K562 (cell line): ENCODE results near the gene RUVBL1. TPM values are rescaled to one million over a fixed set of nuclear protein-coding genes. Genes with fewer than 3 reads are reported as not detected.

Experiments
- CSDE1 ChIP-seq, 2 experiments: fragments of 450-650 bp; IDR thresholded peaks; 2 replicates each; pipeline ENCODE4 v1.6.1; 2016; ENCODE audit warnings: mild to moderate bottlenecking in 1 of 2
- E2F1 ChIP-seq: sonication (generic); formaldehyde crosslinking; IDR thresholded peaks from 2 replicates; pipeline ENCODE4 v1.8.1; 2023; ENCODE audit warnings: mild to moderate bottlenecking, missing genetic modification reagents, moderate library complexity
- E2F3 ChIP-seq: fragments of 250-450 bp; sonication (Bioruptor Pico); IDR thresholded peaks from 2 replicates; pipeline ENCODE4 v1.4.0; 2020; ENCODE audit warnings: mild to moderate bottlenecking
- FOSL1 ChIP-seq: fragments of 200-800 bp; sonication (Bioruptor generic); conservative IDR thresholded peaks from 2 replicates; pipeline ENCODE4 v1.6.1; 2016; ENCODE audit warnings: missing genetic modification characterization, missing compliant biosample characterization
- HDGF ChIP-seq: fragments of 450-650 bp; IDR thresholded peaks from 2 replicates; pipeline ENCODE4 v1.6.1; 2016
- KAT7 ChIP-seq: sonication (generic); formaldehyde crosslinking; IDR thresholded peaks from 2 replicates; pipeline ENCODE4 v1.8.0; 2022; ENCODE audit warnings: missing genetic modification reagents, mild to moderate bottlenecking, borderline replicate concordance
- MCM5 ChIP-seq: fragments of 450-650 bp; IDR thresholded peaks from 2 replicates; pipeline ENCODE4 v1.6.1; 2016; ENCODE audit warnings: low read depth
- MLX ChIP-seq, 2 experiments: fragments of 450-650 bp in 1 of 2; sonication (generic) in 1 of 2; formaldehyde crosslinking; conservative IDR thresholded peaks; 2 replicates each; pipeline versions ENCODE4 v1.4.0 to v1.8.1; 2020 to 2022; ENCODE audit warnings: mild to moderate bottlenecking in 1 of 2, missing genetic modification reagents in 1 of 2
- MTA2 ChIP-seq: fragments of 450-650 bp; IDR thresholded peaks from 2 replicates; pipeline ENCODE4 v1.6.1; 2016; ENCODE audit warnings: low read depth
- NONO ChIP-seq, 2 experiments: fragments of 200-400 bp in 1 of 2; fragments of 450-650 bp in 1 of 2; formaldehyde crosslinking in 1 of 2; IDR thresholded peaks; 2 replicates each; pipeline ENCODE4 v1.6.1; 2017; ENCODE audit warnings: low read depth in 2 of 2, mild to moderate bottlenecking in 2 of 2, moderate library complexity in 2 of 2, low read length in 1 of 2
- POLR2H ChIP-seq: IDR thresholded peaks from 2 replicates; pipeline ENCODE4 v1.6.1; 2016; ENCODE audit warnings: missing genetic modification characterization, low read depth, mild to moderate bottlenecking, control low read depth, missing compliant biosample characterization, moderate library complexity
- RFX5 ChIP-seq: IDR thresholded peaks from 2 replicates; pipeline ENCODE4 v1.6.1; 2011; ENCODE audit warnings: low read depth, mild to moderate bottlenecking, improper control_type of control experiment, low read length
- SIN3B ChIP-seq: fragments of 450-650 bp; IDR thresholded peaks from 2 replicates; pipeline ENCODE4 v1.6.1; 2017; ENCODE audit warnings: low read depth, mild to moderate bottlenecking, moderate library complexity
- SUPT5H ChIP-seq: fragments of 450-650 bp; IDR thresholded peaks from 2 replicates; pipeline ENCODE4 v1.6.1; 2016
- ZNF12 ChIP-seq: sonication (generic); formaldehyde crosslinking; IDR thresholded peaks from 2 replicates; pipeline ENCODE4 v1.4.0; 2020; ENCODE audit warnings: mild to moderate bottlenecking, missing genetic modification reagents
- ZNF23 ChIP-seq: fragments of 250-450 bp; sonication (Bioruptor Pico); IDR thresholded peaks from 2 replicates; pipeline ENCODE4 v1.4.0; 2020; ENCODE audit warnings: mild to moderate bottlenecking
- ZNF277 ChIP-seq: fragments of 250-450 bp; sonication (Bioruptor Pico); IDR thresholded peaks from 2 replicates; pipeline ENCODE4 v1.8.0; 2022; ENCODE audit warnings: inconsistent platforms, mild to moderate bottlenecking, moderate library complexity, borderline replicate concordance
- ZNF316 ChIP-seq: fragments of 450-650 bp; IDR thresholded peaks from 2 replicates; pipeline ENCODE4 v1.6.1; 2016
- ZNF609 ChIP-seq: sonication (generic); formaldehyde crosslinking; IDR thresholded peaks from 2 replicates; pipeline ENCODE4 v1.8.1; 2023; ENCODE audit warnings: missing genetic modification reagents, mild to moderate bottlenecking, borderline replicate concordance
- polyA plus RNA-seq, 8 experiments: library from polyadenylated mRNA; depleted of rRNA in 4 of 8; stranded (reverse) in 5 of 8; unstranded in 3 of 8; fragments of >200 nt; fragmentation: Nextera tagmentation in 2 of 8; fragmentation: Illumina TruSeq in 1 of 8; extraction: Ambion mirVana in 2 of 8; extraction: Trizol in 1 of 8; gene quantifications; 2 replicates each; pipeline versions ENCODE4 v1.2.1 to v1.2.3, GENCODE V29; 2011 to 2014; ENCODE audit warnings: inconsistent platforms in 1 of 8, missing spikeins in 1 of 8
- total RNA-seq, 7 experiments: library from RNA; depleted of rRNA in 6 of 7; stranded (reverse); fragments of >200 nt in 6 of 7; fragmentation: Illumina TruSeq in 2 of 7; extraction: Trizol in 2 of 7; gene quantifications; 2 replicates each; pipeline versions ENCODE4 v1.2.1 to v1.2.3, GENCODE V29; 2011 to 2021; ENCODE audit warnings: low replicate concordance in 1 of 7

Gene RUVBL1
- total and polyA plus RNA-seq, 9 of the 15 experiments (the other 6 are each of a cell fraction or from before 2014, with no cell fraction given) = 20.7 to 147 (median 113) TPM

GRCh38 chr3:128123538-128124368 lies at the start of gene RUVBL1 (continued):
- TF ChIP-seq NONO (IDR thresholded peaks at IDR 0.05; ENCODE audit: low read depth in 2 of 2, low read length in 1 of 2) = no peak
- TF ChIP-seq RFX5 = peak; percentile 78; the same call in 1 of the 2 replicates
- TF ChIP-seq ZNF23 (CRISPR knock-in tag) = no peak
- TF ChIP-seq HDGF = no peak
- TF ChIP-seq MTA2 = 0 out of 2 replicates have a peak, but pooled peaks have one; percentile 52
- 0 out of 2 replicates have a peak, but pooled peaks have one; percentile 39 for TF ChIP-seq SIN3B
- TF ChIP-seq MCM5 = no peak
- no peak for TF ChIP-seq ZNF12 (CRISPR knock-in tag)
- TF ChIP-seq KAT7 (CRISPR knock-in tag) = no peak
- no peak for TF ChIP-seq FOSL1 (tag)
- TF ChIP-seq POLR2H (tag) = peak; percentile 36; the same call in 1 of the 2 replicates
- TF ChIP-seq ZNF277 (CRISPR knock-in tag) = no peak
- TF ChIP-seq ZNF609 (CRISPR knock-in tag) = no peak
- no peak for TF ChIP-seq MLX (CRISPR knock-in tag; conservative IDR thresholded peaks at IDR 0.05)
- TF ChIP-seq SUPT5H = peak; percentile 80
- TF ChIP-seq ZNF316 = no peak
- 0 out of 4 replicates have a peak, but pooled peaks of 1 of the 2 experiments have one; percentile 33 for TF ChIP-seq CSDE1 (IDR thresholded peaks at IDR 0.05)
- no peak for TF ChIP-seq E2F3
- 0 out of 2 replicates have a peak, but pooled peaks have one; percentile 23 for TF ChIP-seq E2F1
